T-cell (primary cell): ENCODE data around the gene ZSCAN18. TPM values are rescaled to one million over a fixed set of nuclear protein-coding genes. Genes with fewer than 3 reads are reported as not detected.

Experiments used
- ATAC-seq, 4 experiments: fragments of 200-7000 bp in 3 of 4; fragments of 150-1000 bp in 1 of 4; cut with Tn5 transposase; replicated peaks in 1 of 4; 1 replicate in 3 of 4; 2 replicates in 1 of 4; pipeline ENCODE4 v1.10.0; 2021; ENCODE audit warnings: moderate library complexity in 3 of 4, mild to moderate bottlenecking in 2 of 4, moderate number of reproducible peaks in 1 of 4
- CTCF ChIA-PET, 2 donors: fragments of 300-600 bp; sonication (Branson Sonifier 250); formaldehyde crosslinking; loops; one replicate each; lab custom pipeline; 2022; ENCODE audit warnings: antibody characterized with exemption in 2 of 2; lab: Charles Lee
- POLR2A ChIA-PET, 2 donors: fragments of 300-600 bp; sonication (Branson Sonifier 250); formaldehyde crosslinking; loops; one replicate each; lab custom pipeline; 2022; ENCODE audit warnings: antibody characterized with exemption in 2 of 2; lab: Charles Lee
- DNase-seq, 35 experiments: peaks; one replicate each; pipeline versions ENCODE4 v3.0.0 to v3.0.0-alpha.2; 2013 to 2023
- H3K27ac ChIP-seq: one replicate; pipeline ENCODE4 v1.5.1; 2013; ENCODE audit warnings: low read length
- H3K27me3 ChIP-seq, 2 experiments: replicated peaks in 1 of 2; 1 replicate in 1 of 2; 2 replicates in 1 of 2; pipeline versions ENCODE4 v1.6.1 to v1.7.0; 2013; ENCODE audit warnings: low read length in 1 of 2, mixed read lengths in 1 of 2; ENCODE audit not compliant: control insufficient read depth in 2 of 2, insufficient read depth in 2 of 2; ENCODE audit errors: extremely low read depth in 1 of 2
- H3K36me3 ChIP-seq, 2 donors: 1 replicate in 1 of 2; 2 replicates in 1 of 2; pipeline versions ENCODE4 v1.6.1 to v1.7.0; 2013; ENCODE audit warnings: low read length in 1 of 2; ENCODE audit not compliant: control insufficient read depth in 2 of 2, insufficient read depth in 1 of 2; ENCODE audit errors: extremely low read depth in 1 of 2
- H3K4me1 ChIP-seq, 2 experiments: 1 replicate in 1 of 2; 2 replicates in 1 of 2; pipeline versions ENCODE4 v1.6.1 to v1.7.0; 2013; ENCODE audit warnings: low read length in 2 of 2, mixed read lengths in 1 of 2; ENCODE audit not compliant: insufficient read depth in 2 of 2, control insufficient read depth in 1 of 2; ENCODE audit errors: extremely low read depth in 1 of 2
- H3K4me3 ChIP-seq, 2 donors: 1 replicate in 1 of 2; 2 replicates in 1 of 2; pipeline versions ENCODE4 v1.5.1 to v1.7.0; 2013; ENCODE audit warnings: mild to moderate bottlenecking in 2 of 2, low read length in 1 of 2, moderate library complexity in 1 of 2; ENCODE audit not compliant: control insufficient read depth in 1 of 2; ENCODE audit errors: extremely low read depth in 1 of 2
- H3K9me3 ChIP-seq: 2 replicates; pipeline ENCODE4 v1.7.0; 2013
- H3K27ac Mint-ChIP-seq, 2 donors: one replicate each; pipeline ENCODE4 v1.8.0; 2020 to 2021; ENCODE audit warnings: mild to moderate bottlenecking in 2 of 2, mixed read lengths in 2 of 2
- H3K27me3 Mint-ChIP-seq, 2 donors: one replicate each; pipeline ENCODE4 v1.8.0; 2021 to 2022; ENCODE audit warnings: mixed read lengths in 2 of 2
- H3K36me3 Mint-ChIP-seq: one replicate; pipeline ENCODE4 v1.8.0; 2021; ENCODE audit warnings: mixed read lengths
- H3K4me1 Mint-ChIP-seq, 3 donors: one replicate each; pipeline ENCODE4 v1.8.0; 2020 to 2022; ENCODE audit warnings: mixed read lengths in 3 of 3, mild to moderate bottlenecking in 1 of 3
- H3K4me3 Mint-ChIP-seq, 3 donors: one replicate each; pipeline ENCODE4 v1.8.0; 2020 to 2022; ENCODE audit warnings: mild to moderate bottlenecking in 3 of 3, mixed read lengths in 3 of 3, moderate library complexity in 3 of 3
- H3K9me3 Mint-ChIP-seq, 3 donors: one replicate each; pipeline ENCODE4 v1.8.0; 2020 to 2022; ENCODE audit warnings: mixed read lengths in 3 of 3
- WGBS: methylation state at CpG from one replicate; pipeline ENCODE4 v1.1.5; 2013; ENCODE audit warnings: missing lambda C conversion rate; ENCODE audit not compliant: insufficient coverage; 5-methylcytosine and 5-hydroxymethylcytosine counted together
- total RNA-seq, 35 experiments: library from RNA in 6 of 35; stranded (reverse) in 6 of 35; fragments of 120-200 nt in 1 of 35; gene quantifications; one replicate each; pipeline versions ENCODE4 v1.2.1 to v1.2.4 and lab custom pipeline; 2013 to 2026

The ZSCAN18 gene
- total RNA-seq, 5 donors from 2014 or later (not counting 1 experiment from before 2014, with no cell fraction given): 45.3 to 62.6 (median 52.4) TPM

DNA sequence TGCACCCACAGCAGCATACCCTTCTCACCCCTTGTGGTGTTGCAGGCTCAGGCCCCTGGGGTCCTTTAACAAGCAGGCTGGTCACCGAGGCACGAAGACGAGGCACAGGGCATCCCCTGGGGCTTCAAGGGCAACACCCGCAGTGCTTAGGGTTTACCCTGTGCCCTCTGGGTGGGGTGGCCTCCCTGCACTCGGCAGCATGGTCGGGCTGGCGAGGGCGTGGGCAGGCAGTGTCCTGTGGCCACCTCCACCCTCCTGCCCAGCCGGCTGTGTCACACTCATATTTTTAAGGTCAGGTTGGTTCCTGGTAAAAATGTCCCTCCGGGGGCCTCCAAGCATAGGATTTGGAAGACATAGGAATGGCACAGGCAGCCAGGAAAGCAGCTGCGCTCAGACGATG lies 50.4 kb downstream of the ZSCAN18 start:
- POLR2A ChIA-PET: no interaction called here
- Histone ChIP-seq H3K4me3 (no peak overlapping the region), H3K9me3 (no peaks in the 10 kb centered on the region)

DNA sequence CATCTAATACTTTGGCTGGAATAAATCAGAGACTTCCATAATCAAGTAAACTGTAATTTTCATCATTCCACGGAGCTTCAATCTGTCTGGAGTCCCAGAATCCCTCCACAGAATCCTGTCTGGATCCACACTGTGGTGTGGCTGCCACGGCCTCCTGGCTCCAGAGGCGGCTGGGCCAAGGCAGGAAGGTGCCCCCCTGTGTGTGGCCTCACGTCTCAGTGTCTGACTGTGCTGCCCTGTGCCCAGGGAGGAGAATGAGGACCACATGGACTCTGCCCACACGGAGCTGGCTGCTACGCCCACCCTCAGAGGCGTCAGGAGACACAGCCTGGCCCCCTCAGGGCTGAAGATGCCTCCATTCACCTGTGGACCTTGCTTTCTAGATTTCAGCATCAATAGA lies 51.2 kb downstream of the ZSCAN18 start:
- CTCF ChIA-PET: no interaction called here
- no peaks in the 10 kb centered on the region for H3K4me1 ChIP-seq
- POLR2A ChIA-PET: no interaction called here
- Mint-ChIP-seq H3K27me3 (no peaks in the 10 kb centered on the region), H3K4me1 (no peaks in the 10 kb centered on the region), H3K27ac (no peak overlapping the region), H3K4me3 (no peak overlapping the region), H3K9me3 (peaks cover 19 to 48% (median 30%) of the 10 kb centered on the region in 3 donors), H3K36me3 (peaks cover 12% of the 10 kb centered on the region)
- H3K27ac ChIP-seq: no peak overlapping the region
- H3K27me3 ChIP-seq: peaks cover 0 to 19% of the 10 kb centered on the region in 2 experiments
- no peak overlapping the region for H3K4me3 ChIP-seq
- ATAC-seq: no peak
- H3K36me3 ChIP-seq: no peaks in the 10 kb centered on the region
- WGBS: 82% methylated on average over 7 of the region's 7 CpGs
- no peaks in the 10 kb centered on the region for H3K9me3 ChIP-seq
- no peak for DNase-seq

More for the DNA sequence above, 50.4 kb downstream of the ZSCAN18 start:
- WGBS: 87% methylated on average over 12 of the region's 12 CpGs
- CTCF ChIA-PET: no interaction called here
- DNase-seq: no peak
- Mint-ChIP-seq H3K27me3 (no peaks in the 10 kb centered on the region), H3K9me3 (peaks cover 18 to 46% (median 31%) of the 10 kb centered on the region in 3 donors), H3K4me3 (no peak overlapping the region), H3K36me3 (peaks cover 13% of the 10 kb centered on the region), H3K27ac (no peak overlapping the region), H3K4me1 (no peaks in the 10 kb centered on the region)
- peaks cover 0 to 19% of the 10 kb centered on the region in 2 experiments for H3K27me3 ChIP-seq
- no peaks in the 10 kb centered on the region for H3K36me3 ChIP-seq
- no peaks in the 10 kb centered on the region for H3K4me1 ChIP-seq
- no peak overlapping the region for H3K27ac ChIP-seq
- no peak for ATAC-seq

DNA sequence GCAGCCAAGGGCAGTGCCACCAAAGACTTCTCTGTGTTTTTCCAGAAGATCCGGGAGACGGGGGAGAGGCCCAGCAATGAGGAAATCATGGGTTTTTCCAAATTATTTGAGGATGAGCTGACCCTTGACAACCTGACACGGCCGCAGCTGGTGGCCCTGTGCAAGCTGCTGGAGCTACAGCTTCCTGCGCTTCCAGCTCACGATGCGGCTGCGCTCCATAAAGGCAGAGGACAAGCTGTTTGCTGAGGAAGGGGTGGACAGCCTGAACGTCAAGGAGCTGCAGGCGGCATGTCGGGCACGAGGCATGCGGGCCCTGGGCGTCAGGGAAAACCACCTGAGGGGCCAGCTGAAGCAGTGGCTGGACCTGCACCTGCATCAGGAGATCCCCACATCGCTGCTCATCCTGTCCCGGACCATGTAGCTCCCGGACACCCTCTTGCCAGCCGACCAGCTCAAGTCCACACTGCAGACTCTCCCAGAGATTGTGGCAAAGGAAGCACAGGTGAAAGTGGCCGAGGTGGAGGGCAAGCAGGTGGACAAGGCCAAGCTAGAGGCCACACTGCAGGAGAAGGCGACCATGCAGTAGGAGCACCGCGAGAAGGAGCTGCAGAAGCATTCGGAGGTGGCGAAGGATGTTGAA lies 52.5 kb downstream of the ZSCAN18 start:
- Histone ChIP-seq H3K4me3 (no peak overlapping the region), H3K27ac (no peak overlapping the region), H3K27me3 (peaks cover 0 to 21% of the 10 kb centered on the region in 2 experiments), H3K9me3 (no peaks in the 10 kb centered on the region), H3K36me3 (no peaks in the 10 kb centered on the region), H3K4me1 (no peaks in the 10 kb centered on the region)
- Mint-ChIP-seq H3K36me3 (peaks cover 9% of the 10 kb centered on the region), H3K27me3 (no peaks in the 10 kb centered on the region), H3K4me1 (no peaks in the 10 kb centered on the region), H3K9me3 (peaks cover 23 to 49% (median 34%) of the 10 kb centered on the region in 3 donors), H3K27ac (no peak overlapping the region), H3K4me3 (no peak overlapping the region)
- WGBS: 94% methylated on average over 24 of the region's 24 CpGs
- ChIA-PET POLR2A (no interaction called here), CTCF (no interaction called here)
- DNase-seq (no peak), ATAC-seq (no peak)

DNA sequence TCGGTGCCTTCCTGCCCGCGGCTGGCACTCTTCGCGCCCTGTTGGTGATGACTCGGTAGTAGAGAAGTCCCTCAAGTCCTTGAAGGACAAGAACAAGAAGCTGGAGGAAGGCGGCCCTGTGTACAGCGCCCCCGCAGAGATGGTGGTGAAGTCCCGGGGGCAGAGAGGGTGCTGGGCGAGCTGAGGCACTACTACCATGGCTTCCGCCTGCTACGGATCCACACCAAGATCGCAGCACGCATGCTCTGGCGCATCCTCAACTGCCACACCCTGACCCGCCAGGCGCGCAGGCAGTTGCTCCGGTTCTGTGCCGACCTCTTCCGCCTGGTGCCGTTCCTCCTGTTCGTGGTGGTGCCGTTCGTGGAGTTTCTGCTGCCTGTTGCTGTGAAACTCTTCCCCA lies 53.1 kb downstream of the ZSCAN18 start:
- H3K27me3 Mint-ChIP-seq: no peaks in the 10 kb centered on the region
- POLR2A ChIA-PET: no interaction called here
- no peak overlapping the region for H3K27ac ChIP-seq
- ATAC-seq (no peak), DNase-seq (no peak)
- H3K27ac Mint-ChIP-seq: no peak overlapping the region
- no peaks in the 10 kb centered on the region for H3K36me3 ChIP-seq
- 95% methylated on average over 26 of the region's 26 CpGs for WGBS
- H3K4me3 Mint-ChIP-seq: no peak overlapping the region
- peaks cover 23 to 50% (median 33%) of the 10 kb centered on the region in 3 donors for H3K9me3 Mint-ChIP-seq
- no peak overlapping the region for H3K4me3 ChIP-seq
- peaks cover 9% of the 10 kb centered on the region for H3K36me3 Mint-ChIP-seq
- H3K9me3 ChIP-seq: no peaks in the 10 kb centered on the region
- CTCF ChIA-PET: no interaction called here
- peaks cover 0 to 26% of the 10 kb centered on the region in 2 experiments for H3K27me3 ChIP-seq
- no peaks in the 10 kb centered on the region for H3K4me1 ChIP-seq
- H3K4me1 Mint-ChIP-seq: no peaks in the 10 kb centered on the region

DNA sequence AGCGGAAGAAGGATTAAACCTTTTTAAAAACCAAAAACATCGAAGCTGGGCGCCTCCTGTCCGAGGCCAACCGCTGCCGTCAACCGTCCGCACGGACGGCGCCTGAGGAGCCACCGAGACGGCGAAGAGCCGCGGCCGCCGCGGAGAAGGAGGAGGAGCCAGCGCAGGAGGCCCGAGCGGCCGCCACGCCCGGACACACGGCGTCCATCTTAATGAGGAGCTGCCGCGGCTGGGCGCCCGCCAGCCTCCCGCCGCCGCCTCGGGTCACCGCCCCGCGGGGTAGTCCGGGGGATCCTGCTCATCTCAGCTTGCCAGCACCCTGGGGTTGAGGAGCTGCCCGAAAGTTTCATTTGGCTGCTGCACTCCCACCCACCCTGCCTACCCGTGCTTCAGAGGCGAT lies 53.6 kb downstream of the ZSCAN18 start:
- H3K4me3 ChIP-seq: no peak overlapping the region
- no peaks in the 10 kb centered on the region for H3K27me3 Mint-ChIP-seq
- POLR2A ChIA-PET: interaction anchor here in 1 of 2 donors (0.6 kb wide), 1 partner anchor 112 kb away, joined by 3 read pairs; no protein-coding TSS in a partner anchor
- H3K27ac Mint-ChIP-seq: no peak overlapping the region
- H3K4me3 Mint-ChIP-seq: no peak overlapping the region
- H3K9me3 Mint-ChIP-seq: peaks cover 22 to 46% (median 30%) of the 10 kb centered on the region in 3 donors
- no peaks in the 10 kb centered on the region for H3K9me3 ChIP-seq
- H3K27me3 ChIP-seq: peaks cover 0 to 27% of the 10 kb centered on the region in 2 experiments
- WGBS: 77% methylated on average over 31 of the region's 42 CpGs
- CTCF ChIA-PET: no interaction called here
- H3K36me3 ChIP-seq: no peaks in the 10 kb centered on the region
- no peaks in the 10 kb centered on the region for H3K4me1 ChIP-seq
- no peak overlapping the region for H3K27ac ChIP-seq
- no peaks in the 10 kb centered on the region for H3K4me1 Mint-ChIP-seq
- ATAC-seq (no peak), DNase-seq (no peak)
- peaks cover 9% of the 10 kb centered on the region for H3K36me3 Mint-ChIP-seq

DNA sequence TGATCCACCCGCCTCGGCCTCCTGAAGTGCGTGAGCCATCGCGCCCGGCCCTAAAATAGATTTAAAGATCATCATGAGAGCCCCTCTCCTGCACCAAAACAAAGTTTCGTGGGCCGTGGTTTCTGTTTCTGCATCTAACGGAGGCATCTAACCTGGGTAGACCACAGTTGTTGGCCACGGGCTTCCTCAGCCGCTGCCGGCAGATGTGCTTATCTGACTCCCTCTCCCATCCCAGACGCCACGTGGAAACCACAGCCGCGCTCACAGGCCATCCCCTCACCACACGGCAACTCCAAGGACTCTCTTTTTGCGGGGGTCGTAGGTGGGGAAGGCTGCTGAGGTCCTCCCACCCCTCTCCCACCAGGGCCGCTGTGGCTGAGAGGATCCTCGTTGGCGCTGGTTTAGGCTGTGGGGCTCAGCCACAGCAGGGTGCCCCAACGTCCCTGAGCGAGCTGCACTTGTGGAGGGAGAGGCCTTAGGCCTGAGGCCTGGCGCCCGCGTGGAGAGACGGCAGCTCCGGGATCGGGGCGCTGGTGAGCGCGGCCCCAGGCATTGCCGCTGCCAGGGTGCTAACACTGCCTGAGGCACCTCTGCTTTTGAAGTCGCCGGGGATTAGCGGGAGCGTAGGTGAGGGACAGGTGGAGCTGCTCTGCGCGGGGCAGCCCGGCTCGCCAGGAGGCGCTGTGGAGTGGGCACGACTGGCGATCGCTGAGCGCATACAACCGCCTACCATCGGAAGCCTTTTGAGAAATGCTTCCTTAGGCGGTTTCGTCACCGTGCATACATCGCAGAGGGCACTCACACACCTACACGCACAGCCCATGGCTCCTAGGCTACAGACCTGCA lies 55.3 kb downstream of the ZSCAN18 start:
- Histone ChIP-seq H3K36me3 (no peaks in the 10 kb centered on the region), H3K27me3 (peaks cover 0 to 42% of the 10 kb centered on the region in 2 experiments), H3K4me1 (no peaks in the 10 kb centered on the region), H3K27ac (no peak overlapping the region), H3K9me3 (no peaks in the 10 kb centered on the region), H3K4me3 (no peak overlapping the region)
- POLR2A ChIA-PET: no interaction called here
- peaks cover 18 to 34% (median 24%) of the 10 kb centered on the region in 3 donors for H3K9me3 Mint-ChIP-seq
- H3K36me3 Mint-ChIP-seq: peaks cover 9% of the 10 kb centered on the region
- ATAC-seq: no peak
- CTCF ChIA-PET: no interaction called here
- WGBS: 50% methylated on average over 39 of the region's 54 CpGs
- peaks cover 0 to 4% of the 10 kb centered on the region in 2 donors for H3K27me3 Mint-ChIP-seq
- no peaks in the 10 kb centered on the region for H3K4me1 Mint-ChIP-seq
- no peak for DNase-seq
- no peak overlapping the region for H3K4me3 Mint-ChIP-seq
- no peak overlapping the region for H3K27ac Mint-ChIP-seq
